LNCaP clone FGC (cell line): ENCODE results near the gene PPP1R14B.

Experiments
- DNase-seq: peaks from one replicate; pipeline ENCODE4 v3.0.0-alpha.2; 2011; ENCODE audit warnings: low read depth
- H3K4me3 ChIP-seq: 2 replicates; pipeline ENCODE4 v1.5.1; 2011; ENCODE audit warnings: mild to moderate bottlenecking, low read depth, low read length, control low read depth
- TF ChIP-seq, protein P1 (sequence below): IDR thresholded peaks from 2 replicates; pipeline ENCODE4 v1.5.1; 2012; ENCODE audit warnings: mild to moderate bottlenecking; ENCODE audit not compliant: control insufficient read depth, insufficient read depth; ENCODE audit errors: extremely low read depth

PPP1R14B gene

GRCh38 chr11:64232182-64232966 lies 14.4 kb downstream of the PPP1R14B start:
- TF ChIP-seq, protein P1, sequence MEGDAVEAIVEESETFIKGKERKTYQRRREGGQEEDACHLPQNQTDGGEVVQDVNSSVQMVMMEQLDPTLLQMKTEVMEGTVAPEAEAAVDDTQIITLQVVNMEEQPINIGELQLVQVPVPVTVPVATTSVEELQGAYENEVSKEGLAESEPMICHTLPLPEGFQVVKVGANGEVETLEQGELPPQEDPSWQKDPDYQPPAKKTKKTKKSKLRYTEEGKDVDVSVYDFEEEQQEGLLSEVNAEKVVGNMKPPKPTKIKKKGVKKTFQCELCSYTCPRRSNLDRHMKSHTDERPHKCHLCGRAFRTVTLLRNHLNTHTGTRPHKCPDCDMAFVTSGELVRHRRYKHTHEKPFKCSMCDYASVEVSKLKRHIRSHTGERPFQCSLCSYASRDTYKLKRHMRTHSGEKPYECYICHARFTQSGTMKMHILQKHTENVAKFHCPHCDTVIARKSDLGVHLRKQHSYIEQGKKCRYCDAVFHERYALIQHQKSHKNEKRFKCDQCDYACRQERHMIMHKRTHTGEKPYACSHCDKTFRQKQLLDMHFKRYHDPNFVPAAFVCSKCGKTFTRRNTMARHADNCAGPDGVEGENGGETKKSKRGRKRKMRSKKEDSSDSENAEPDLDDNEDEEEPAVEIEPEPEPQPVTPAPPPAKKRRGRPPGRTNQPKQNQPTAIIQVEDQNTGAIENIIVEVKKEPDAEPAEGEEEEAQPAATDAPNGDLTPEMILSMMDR, result no peak
- H3K4me3 ChIP-seq, result no peak overlapping the region
- no peak for DNase-seq

- TF ChIP-seq, protein P1, result no peak
- H3K4me3 ChIP-seq, result no peak overlapping the region
- DNase-seq, result no peak
Measured at GRCh38 chr11:64231546-64231945, 15.2 kb downstream of the PPP1R14B start.

- H3K4me3 ChIP-seq, result peak overlapping the region; percentile 69
- DNase-seq, result no peak
- TF ChIP-seq, protein P1, result no peak
Measured at GRCh38 chr11:64230985-64231365, 15.8 kb downstream of the PPP1R14B start.

GRCh38 chr11:64230171-64230984 lies 16.4 kb downstream of the PPP1R14B start, which contains the start of gene DNAJC4:
DNAJC4 (plus strand) TSS chr11:64230548; CDS start chr11:64230855, 307 bp downstream.
- peak within 1 kb of the TSS; percentile 69 for H3K4me3 ChIP-seq
- DNase-seq, result peak; percentile 72
- TF ChIP-seq, protein P1, result no peak

- peak overlapping the region; percentile 69 for H3K4me3 ChIP-seq
- no peak for DNase-seq
- TF ChIP-seq, protein P1, result no peak
Measured at GRCh38 chr11:64229744-64230170, 17.0 kb downstream of the PPP1R14B start.

GRCh38 chr11:64229090-64229743 lies 17.5 kb downstream of the PPP1R14B start:
- TF ChIP-seq, protein P1, result no peak
- DNase-seq, result no peak
- H3K4me3 ChIP-seq, result no peak overlapping the region
